GM18526 (cell line): ENCODE measurements around the gene DIPK1B.

Experiments used
- POLR2A ChIP-seq: IDR thresholded peaks from 3 replicates; pipeline ENCODE4 v1.6.1; 2011; ENCODE audit not compliant: insufficient read length; ENCODE audit errors: extremely low read depth

DIPK1B gene

GRCh38 chr9:136689108-136689460 lies 23.3 kb upstream of the DIPK1B start:
- no peak for TF ChIP-seq POLR2A

GRCh38 chr9:136690104-136690805 lies 22.1 kb upstream of the DIPK1B start:
- no peak for TF ChIP-seq POLR2A

- TF ChIP-seq POLR2A, result no peak
Observed at GRCh38 chr9:136690806-136691261, 21.5 kb upstream of the DIPK1B start.

- TF ChIP-seq POLR2A, result no peak
Observed at GRCh38 chr9:136691316-136692184, 20.8 kb upstream of the DIPK1B start.

- no peak for TF ChIP-seq POLR2A
Observed at GRCh38 chr9:136692185-136693134, 19.9 kb upstream of the DIPK1B start.

GRCh38 chr9:136693135-136693489 lies 19.3 kb upstream of the DIPK1B start:
- TF ChIP-seq POLR2A, result no peak

GRCh38 chr9:136693490-136694162 lies 18.7 kb upstream of the DIPK1B start:
- no peak for TF ChIP-seq POLR2A

- TF ChIP-seq POLR2A, result no peak
Observed at GRCh38 chr9:136694163-136694871, 18.1 kb upstream of the DIPK1B start.

- TF ChIP-seq POLR2A, result no peak
Observed at GRCh38 chr9:136694872-136695247, 17.5 kb upstream of the DIPK1B start.

- TF ChIP-seq POLR2A, result no peak
Observed at GRCh38 chr9:136695435-136695895, 16.9 kb upstream of the DIPK1B start.

GRCh38 chr9:136695955-136696354 lies 16.4 kb upstream of the DIPK1B start:
- no peak for TF ChIP-seq POLR2A

GRCh38 chr9:136696502-136696901 lies 15.9 kb upstream of the DIPK1B start:
- TF ChIP-seq POLR2A, result no peak

- no peak for TF ChIP-seq POLR2A
Observed at GRCh38 chr9:136697146-136697820, 15.1 kb upstream of the DIPK1B start.

GRCh38 chr9:136697821-136698526 lies 14.4 kb upstream of the DIPK1B start:
- TF ChIP-seq POLR2A, result no peak
